Medulla oblongata (tissue), 1 donor: ENCODE data around the gene NHS.

Source experiments
- DNase-seq: peaks from one replicate; pipeline ENCODE4 v3.0.0-alpha.2; 2015; ENCODE audit errors: extremely low spot score

The NHS gene

DNA sequence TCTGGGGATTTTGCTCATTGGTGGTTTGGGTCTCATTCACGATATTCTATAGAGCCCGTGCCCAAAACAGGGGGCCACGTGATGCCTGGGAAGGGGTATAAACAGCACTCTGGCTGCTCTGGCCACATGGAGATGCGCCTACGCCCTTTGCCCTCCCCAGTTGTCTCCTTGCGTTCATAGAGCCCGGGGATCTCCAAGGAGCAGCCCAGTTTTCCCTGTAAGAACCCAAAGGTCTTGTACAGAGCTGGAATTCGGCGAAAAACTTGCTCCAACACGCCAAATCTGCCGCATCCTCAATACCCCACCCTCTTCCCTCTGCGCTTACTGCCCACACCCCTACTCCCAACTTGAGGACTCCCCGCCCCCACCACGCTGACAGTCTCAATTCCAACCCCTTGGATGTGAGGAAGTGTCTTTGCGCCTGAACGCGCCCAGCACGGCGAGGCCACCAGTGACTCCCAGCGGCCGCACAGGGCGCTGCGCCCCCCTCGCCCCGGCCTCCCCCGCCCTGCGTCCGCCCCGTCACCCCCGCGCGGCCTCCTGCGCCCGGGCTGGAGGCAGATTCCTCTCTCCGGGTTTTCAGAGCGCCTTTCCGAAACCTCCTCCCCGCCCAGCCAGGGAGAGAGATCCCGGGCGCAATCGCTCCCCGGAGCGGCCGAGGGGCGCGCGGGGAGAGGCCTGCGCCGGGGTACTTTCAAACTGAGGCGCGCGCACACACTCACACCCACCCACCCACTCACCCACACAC lies at the start of gene NHS:
NHS (plus strand) TSS at position 582 of the 748 bp plus-strand sequence. CDS start 558 bp downstream, outside the sequence.
- DNase-seq, result peak; percentile 9

- DNase-seq, result no peak
Measured at GRCh38 chrX:17328837-17329236, 46.2 kb upstream of the NHS start.

- no peak for DNase-seq
Measured at GRCh38 chrX:17336377-17336776, 38.6 kb upstream of the NHS start.

GRCh38 chrX:17355976-17356375 lies 19.0 kb upstream of the NHS start:
- no peak for DNase-seq

- DNase-seq, result no peak
Measured at GRCh38 chrX:17359500-17359899, 15.5 kb upstream of the NHS start.

DNA sequence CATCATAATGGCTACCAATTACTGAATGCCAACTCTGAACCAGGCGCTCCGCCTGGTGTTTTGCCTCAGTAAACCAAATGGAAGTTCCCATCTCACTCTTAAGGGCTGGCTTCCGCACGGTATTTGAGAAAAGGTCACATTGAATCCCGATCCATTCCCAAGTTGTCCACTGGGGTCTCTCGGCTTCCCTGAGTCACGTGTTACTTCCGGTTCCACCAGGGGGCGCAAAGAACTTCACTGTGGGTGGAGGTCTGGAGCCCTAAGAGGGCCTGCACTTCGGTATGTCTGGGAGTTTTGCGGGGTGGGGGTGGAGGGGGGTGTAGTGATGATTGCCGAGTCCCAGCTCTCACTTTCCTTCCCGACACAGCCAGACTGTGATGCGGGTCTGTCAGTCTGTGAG lies 13.4 kb upstream of the NHS start:
- DNase-seq, result no peak

DNA sequence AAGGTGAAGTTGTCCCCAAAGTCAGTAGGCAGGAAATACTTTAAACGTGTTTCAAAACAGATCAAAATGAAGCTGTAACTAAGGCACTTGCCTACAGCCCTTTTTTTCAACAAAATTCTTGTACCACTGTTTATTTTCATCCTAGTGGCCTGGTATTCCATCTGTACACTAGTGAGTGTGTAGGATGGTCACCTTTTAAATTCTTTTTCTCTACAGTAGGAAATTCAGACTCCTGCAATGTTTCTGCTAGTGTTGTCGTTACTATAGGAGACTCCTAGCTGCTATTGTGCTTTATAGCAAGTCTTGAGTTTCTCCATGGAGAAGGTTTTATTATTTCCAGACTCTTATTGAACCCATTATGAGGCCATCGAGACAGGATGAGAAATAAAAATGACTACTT lies 7.0 kb upstream of the NHS start:
- no peak for DNase-seq

GRCh38 chrX:17369309-17369708 lies 5.7 kb upstream of the NHS start:
- no peak for DNase-seq

DNA sequence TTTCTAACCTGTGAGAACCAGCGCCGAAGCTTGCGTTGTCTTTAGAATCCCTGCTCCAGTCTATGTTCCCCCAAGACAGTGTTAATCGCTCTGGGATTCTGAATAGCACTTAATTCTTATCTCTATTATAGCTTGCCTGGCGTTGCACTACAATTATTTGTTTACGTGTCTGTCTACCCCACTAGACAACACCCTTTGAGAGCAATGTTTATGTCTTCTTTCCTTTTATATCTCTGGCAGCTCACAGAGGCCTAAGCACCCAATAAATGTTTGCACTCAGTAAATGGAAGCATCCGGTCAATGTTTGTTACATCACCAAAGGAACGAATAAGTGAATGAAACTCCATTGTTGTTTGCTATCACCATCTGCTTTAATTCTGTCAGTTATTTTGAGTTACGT lies 4.8 kb upstream of the NHS start:
- no peak for DNase-seq

- no peak for DNase-seq
Measured at GRCh38 chrX:17372052-17372451, 2.9 kb upstream of the NHS start.

DNA sequence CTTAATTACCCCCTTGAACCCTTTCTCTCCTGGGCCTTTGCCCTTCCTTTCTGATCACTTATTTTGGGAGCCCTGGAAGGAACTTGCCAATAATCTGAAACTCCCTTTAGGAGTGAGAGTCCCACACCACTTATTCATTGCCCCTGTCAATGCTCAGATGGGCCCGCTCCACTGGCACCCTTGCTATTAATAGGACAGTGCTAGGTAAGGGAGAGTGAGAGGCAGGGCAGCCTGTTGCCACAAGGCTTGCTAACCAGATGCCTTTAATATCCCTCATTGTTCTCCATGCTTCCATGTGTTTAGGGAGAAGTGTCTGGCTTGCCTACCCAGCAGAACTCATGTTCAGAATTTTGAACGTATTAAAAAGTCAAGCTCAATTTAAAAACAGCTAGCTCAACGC lies 1.7 kb upstream of the NHS start:
- DNase-seq, result no peak

DNA sequence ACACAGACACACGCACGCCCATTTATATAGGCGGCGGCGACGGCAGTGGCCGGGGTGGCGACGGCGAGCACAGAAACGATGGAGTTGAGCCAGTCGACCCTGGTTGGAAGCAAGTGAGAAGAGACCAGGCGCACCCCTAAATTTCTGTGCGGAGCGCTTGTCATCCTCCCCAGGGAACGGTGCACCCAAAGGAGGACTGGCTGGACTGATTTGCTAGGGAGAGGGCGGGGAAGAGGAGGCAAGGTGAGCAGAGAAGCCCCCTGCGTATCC lies 302 bp downstream of the NHS start:
- DNase-seq, result no peak

- DNase-seq, result no peak
Measured at GRCh38 chrX:17375637-17376430, 834 bp downstream of the NHS start.

DNA sequence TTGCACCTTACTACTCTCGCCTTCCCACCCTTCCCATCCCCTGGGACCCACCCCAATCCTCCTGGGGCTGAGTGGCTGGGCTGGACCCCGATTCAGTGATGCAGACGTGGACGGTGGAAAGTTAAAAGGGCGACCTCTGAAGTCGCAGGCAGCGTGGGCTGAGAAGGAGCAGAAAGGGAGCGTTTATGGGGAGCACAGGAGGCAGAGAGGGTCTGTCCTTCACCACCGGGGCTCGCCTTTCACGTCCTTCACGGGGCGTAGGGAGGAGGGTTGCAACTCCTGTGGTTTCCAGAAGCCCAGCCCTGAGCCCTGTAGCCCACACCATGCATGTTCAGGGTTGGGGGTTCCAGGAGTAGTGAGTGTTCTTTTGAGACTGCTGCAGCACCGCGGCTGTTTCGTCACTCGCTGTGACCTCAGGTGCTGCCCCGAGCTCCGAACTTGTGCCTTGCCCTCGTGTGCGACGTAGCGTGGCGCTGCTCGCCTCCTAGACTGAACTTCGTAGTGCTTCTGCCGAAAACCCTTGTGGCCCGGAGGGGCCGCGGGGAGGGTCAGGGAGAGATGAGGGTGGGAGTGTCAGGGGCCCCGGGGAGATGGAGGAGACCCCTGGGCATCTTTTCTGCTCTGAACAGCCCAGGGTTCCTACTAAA lies 1.6 kb downstream of the NHS start:
- DNase-seq, result no peak

DNA sequence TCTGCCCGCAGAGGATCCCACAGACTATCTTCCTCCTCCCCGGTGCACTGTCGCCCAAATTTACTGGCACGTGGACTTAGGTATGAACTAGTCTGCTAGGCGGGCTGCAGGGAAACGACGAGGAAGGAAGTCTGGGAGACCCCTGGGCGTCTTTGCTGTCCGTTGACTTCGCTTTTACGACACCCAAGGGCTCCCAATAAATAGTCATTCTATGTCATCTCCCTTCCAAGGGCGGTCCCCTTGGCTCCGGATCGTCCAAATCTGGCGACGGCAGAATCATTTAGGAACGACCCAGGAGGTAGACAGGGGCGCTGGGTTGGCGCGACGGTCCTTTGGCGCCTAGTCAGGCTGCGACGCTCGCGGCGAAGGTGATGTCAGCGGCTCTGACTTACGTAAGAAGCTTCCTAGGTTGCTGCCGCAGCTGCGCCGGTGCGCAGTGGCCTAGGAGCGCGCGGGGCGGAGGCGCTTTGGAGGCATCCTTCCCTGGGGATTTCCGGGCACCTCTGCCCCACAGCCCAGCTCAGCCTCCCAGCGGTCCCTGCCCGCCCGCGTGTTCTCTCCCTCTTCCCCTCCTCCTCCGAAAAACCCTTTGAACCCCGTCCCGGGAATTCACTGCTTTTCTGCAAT lies 2.2 kb downstream of the NHS start:
- no peak for DNase-seq

DNA sequence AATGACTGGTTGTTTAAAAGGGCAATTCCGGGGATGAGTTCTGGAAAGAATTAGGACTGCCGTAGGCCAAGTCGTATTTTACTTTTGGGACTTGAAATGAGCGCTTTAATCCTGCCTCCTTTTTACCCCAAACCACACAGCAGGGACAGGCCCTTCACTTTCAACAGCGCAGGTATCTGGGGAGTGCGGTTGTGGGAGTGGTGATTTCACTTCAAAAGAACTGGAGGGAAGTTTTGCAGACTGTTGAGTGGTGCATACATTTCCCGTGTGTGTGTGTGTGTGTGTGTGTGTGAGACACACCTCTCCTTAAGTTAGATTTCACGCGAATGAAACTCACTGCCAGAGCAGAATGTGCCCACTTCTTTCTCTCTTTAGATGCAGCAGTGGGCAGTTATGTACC lies 2.8 kb downstream of the NHS start:
- DNase-seq, result no peak

DNA sequence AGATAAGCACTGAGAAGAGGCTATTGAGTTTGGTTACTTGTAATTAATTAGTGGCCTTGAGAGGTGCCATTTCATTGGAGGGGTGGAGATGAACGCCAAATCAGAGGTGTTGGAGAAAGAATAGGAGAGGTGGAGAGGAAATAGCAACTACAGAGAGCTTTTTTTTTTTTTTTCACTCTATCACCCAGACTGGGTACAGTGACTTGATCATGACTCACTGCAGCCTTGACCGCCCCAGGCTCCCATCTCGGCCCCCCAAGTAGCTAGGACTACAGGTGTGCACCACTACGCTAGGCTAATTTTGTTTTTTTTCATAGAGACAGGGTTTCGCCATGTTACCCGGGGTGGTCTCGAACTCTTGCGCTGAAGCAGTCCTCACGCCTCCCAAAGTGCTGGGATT lies 5.2 kb downstream of the NHS start:
- DNase-seq, result no peak

DNA sequence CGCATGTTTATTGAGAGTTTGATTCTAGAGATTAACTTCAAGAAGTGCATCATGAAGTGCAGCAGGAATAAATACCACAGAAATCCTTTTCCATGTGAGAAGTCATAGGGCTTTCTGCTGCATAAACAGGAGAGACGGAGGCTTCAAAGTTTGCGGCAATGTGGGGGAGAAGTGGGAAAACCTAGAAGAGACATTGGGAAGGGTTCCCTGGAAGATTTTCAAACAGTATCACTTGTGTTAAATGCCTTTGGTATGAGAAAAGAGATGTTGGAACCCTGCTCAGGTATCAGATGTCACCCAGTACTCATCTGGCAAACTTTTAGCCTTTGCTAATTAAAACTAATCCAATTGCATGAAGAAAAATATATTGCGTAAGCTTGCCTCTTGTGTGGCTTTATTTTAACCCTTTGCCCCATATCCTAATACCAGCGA lies 15.4 kb downstream of the NHS start:
- no peak for DNase-seq

DNA sequence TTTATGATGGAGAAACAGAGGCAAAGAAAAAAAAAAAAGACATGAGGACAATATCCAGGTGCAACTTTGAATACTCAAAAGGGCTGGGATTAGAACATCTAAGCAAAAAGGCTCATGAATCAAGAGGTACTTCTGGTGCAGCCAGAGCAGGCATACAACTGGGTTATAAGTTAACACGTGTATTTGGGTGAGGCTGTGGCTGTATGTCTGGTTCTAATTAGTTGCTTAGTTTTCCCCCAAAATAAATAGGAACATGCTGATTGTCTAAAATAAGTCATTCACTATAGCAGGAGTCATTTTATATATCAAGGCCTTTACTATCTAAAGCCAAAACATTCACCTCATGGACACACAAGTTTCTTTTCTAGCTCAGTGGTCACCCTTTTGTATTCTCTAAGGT lies 20.2 kb downstream of the NHS start:
- no peak for DNase-seq

- DNase-seq, result no peak
Measured at GRCh38 chrX:17397074-17397473, 22.1 kb downstream of the NHS start.

DNA sequence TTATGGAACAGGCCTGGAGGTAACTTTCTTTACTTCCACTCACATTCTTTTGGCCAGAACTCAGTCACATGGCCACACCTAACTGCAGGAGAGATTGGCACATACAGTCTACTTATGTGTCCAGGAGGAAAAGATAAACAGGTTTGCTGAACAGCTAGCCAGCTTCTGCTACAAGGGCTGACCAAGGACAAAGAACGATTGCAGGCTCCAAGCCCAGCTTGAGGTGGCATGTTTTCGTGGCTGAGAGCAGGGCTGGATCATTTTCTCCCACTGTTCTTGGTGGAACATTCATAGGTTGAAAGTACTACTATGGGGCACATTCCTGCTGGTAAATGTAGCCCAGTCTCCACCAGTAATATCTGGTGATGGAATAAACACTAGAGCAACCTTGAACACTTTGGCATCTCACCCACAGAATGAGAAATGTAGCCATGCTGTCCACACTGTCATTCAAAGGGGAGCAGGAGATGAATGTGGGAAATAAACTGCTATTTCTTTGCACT lies 28.2 kb downstream of the NHS start:
- DNase-seq, result no peak

- no peak for DNase-seq
Measured at GRCh38 chrX:17403972-17404371, 29.0 kb downstream of the NHS start.
